Skeletal muscle satellite cell (primary cell): Measurements from ENCODE around the gene APIP.

Experiments
- H3K27me3 ChIP-seq: 2 replicates; pipeline ENCODE4 v1.7.0; 2013; ENCODE audit warnings: low read length; ENCODE audit not compliant: control insufficient read depth, insufficient read depth
- H3K36me3 ChIP-seq: 2 replicates; pipeline ENCODE4 v1.7.0; 2013; ENCODE audit warnings: mild to moderate bottlenecking, control low read depth, low read length; ENCODE audit not compliant: insufficient read depth
- H3K4me1 ChIP-seq: 2 replicates; pipeline ENCODE4 v1.7.0; 2013; ENCODE audit warnings: low read length; ENCODE audit not compliant: control insufficient read depth, insufficient read depth
- H3K4me2 ChIP-seq: 2 replicates; pipeline ENCODE4 v1.7.0; 2013; ENCODE audit warnings: mild to moderate bottlenecking, low read length
- H3K4me3 ChIP-seq: 2 replicates; pipeline ENCODE4 v1.7.0; 2013; ENCODE audit warnings: low read length
- H3K9ac ChIP-seq: 2 replicates; pipeline ENCODE4 v1.7.0; 2013; ENCODE audit warnings: mild to moderate bottlenecking, low read depth, low read length, moderate library complexity
- H3K9me3 ChIP-seq: replicated peaks from 2 replicates; pipeline ENCODE4 v1.7.0; 2013; ENCODE audit warnings: mild to moderate bottlenecking, control low read depth, low read length

APIP gene

GRCh38 chr11:34941688-34942087 lies 25.5 kb upstream of the APIP start:
- Histone ChIP-seq H3K9me3 (peaks cover 3% of the 10 kb centered on the region), H3K36me3 (no peaks in the 10 kb centered on the region), H3K27me3 (no peaks in the 10 kb centered on the region), H3K4me2 (no peak overlapping the region), H3K4me3 (no peak overlapping the region), H3K4me1 (no peaks in the 10 kb centered on the region), H3K9ac (no peak overlapping the region)

DNA sequence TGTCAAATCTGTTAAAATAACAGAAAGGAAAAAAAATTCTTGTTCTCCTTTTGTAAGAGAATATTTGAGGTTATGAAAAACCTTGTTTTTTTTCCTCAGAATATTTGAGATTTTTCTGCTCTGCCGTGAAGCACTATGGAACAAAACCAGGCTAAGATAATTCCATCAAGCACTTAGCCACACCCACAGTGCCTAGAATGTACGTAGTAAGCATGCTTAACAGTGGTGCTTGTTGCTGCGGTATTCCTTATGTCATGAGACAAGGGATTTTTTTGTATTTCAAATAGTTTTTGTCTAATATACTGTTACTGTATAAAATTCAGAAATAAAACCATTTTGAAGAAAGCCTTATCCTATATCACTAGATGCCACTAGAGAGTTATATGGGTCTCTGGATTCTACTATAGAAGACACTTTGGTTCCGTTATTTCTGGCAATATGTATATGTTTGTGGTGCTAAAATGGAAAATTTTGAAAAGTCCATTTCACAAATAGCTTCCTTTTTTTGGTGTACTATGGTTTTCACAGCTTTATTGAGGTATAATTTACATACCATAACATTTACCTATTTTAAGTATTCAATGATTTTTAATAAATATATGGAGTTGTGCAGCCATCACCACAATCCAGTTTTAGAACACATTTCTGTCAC lies 24.0 kb upstream of the APIP start:
- Histone ChIP-seq H3K4me2 (no peak overlapping the region), H3K4me1 (no peaks in the 10 kb centered on the region), H3K36me3 (no peaks in the 10 kb centered on the region), H3K4me3 (no peak overlapping the region), H3K9me3 (peaks cover 3% of the 10 kb centered on the region), H3K27me3 (no peaks in the 10 kb centered on the region), H3K9ac (peak overlapping the region; percentile 3)

GRCh38 chr11:34938611-34939010 lies 22.4 kb upstream of the APIP start:
- no peaks in the 10 kb centered on the region for H3K9me3 ChIP-seq

GRCh38 chr11:34936945-34937629 lies 20.9 kb upstream of the APIP start:
- H3K4me2 ChIP-seq: no peak overlapping the region
- no peaks in the 10 kb centered on the region for H3K4me1 ChIP-seq
- no peaks in the 10 kb centered on the region for H3K9me3 ChIP-seq
- no peaks in the 10 kb centered on the region for H3K27me3 ChIP-seq
- H3K36me3 ChIP-seq: peaks cover 10% of the 10 kb centered on the region
- no peak overlapping the region for H3K9ac ChIP-seq
- no peak overlapping the region for H3K4me3 ChIP-seq

More at GRCh38 chr11:34938611-34939010, 22.4 kb upstream of the APIP start:
- no peaks in the 10 kb centered on the region for H3K36me3 ChIP-seq
- no peaks in the 10 kb centered on the region for H3K4me1 ChIP-seq
- H3K27me3 ChIP-seq: no peaks in the 10 kb centered on the region
- H3K4me3 ChIP-seq: no peak overlapping the region
- H3K9ac ChIP-seq: no peak overlapping the region
- H3K4me2 ChIP-seq: no peak overlapping the region

DNA sequence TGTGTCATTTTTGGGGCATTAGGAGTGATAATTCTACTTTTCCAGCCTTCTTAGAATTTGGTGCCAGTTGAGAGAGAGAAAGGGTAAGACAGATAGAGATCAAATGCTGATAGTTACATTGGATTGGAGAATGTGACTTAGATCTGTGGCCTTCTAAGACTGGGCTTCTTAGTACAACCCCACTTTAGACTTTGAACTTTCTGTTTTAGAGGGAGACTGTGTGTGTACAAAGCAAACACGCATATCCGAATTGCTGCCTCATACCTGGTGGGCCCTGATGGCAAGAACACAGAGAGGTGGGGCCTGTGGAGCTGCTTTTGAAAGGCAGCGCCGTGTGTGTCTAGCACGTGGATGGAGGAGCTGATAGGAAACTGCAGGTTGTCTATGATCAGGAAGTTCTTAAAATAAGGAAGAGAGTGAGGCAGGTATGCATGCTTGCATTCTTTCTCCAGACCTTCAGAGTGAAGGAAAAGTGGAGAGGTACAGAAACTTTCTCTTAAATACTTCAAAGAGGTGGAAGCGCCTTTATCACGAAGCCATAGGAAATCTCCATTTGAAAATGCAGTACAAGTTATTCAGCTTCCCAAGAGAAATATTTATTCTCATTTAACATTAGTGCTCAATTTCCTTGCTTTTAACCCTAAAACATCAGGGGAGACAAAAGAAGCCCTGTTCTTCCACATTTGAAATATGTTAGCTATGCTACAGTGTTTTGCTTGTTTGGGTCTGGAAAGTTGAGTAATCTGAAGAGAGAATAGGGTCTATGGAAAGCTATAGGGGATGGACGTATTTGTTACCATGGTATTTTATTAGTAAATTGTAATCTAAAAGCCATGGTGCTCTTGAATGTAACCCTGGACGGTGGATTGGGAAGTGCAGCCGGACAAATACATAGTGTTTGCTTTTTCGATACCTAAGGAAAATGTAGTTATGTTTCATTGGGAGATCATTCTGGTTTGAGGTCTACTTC lies 13.9 kb upstream of the APIP start:
- Histone ChIP-seq H3K4me1 (peaks cover 23% of the 10 kb centered on the region), H3K9me3 (no peaks in the 10 kb centered on the region), H3K4me2 (no peak overlapping the region), H3K4me3 (no peak overlapping the region), H3K36me3 (peaks cover 11% of the 10 kb centered on the region), H3K27me3 (no peaks in the 10 kb centered on the region), H3K9ac (no peak overlapping the region)

GRCh38 chr11:34928960-34929680 lies 12.9 kb upstream of the APIP start:
- Histone ChIP-seq H3K36me3 (peaks cover 11% of the 10 kb centered on the region), H3K9ac (no peak overlapping the region), H3K27me3 (no peaks in the 10 kb centered on the region), H3K4me1 (peaks cover 23% of the 10 kb centered on the region), H3K9me3 (no peaks in the 10 kb centered on the region), H3K4me3 (no peak overlapping the region), H3K4me2 (no peak overlapping the region)

GRCh38 chr11:34928268-34928959 lies 12.2 kb upstream of the APIP start:
- Histone ChIP-seq H3K4me3 (no peak overlapping the region), H3K27me3 (no peaks in the 10 kb centered on the region), H3K9ac (no peak overlapping the region), H3K4me1 (peaks cover 23% of the 10 kb centered on the region), H3K9me3 (no peaks in the 10 kb centered on the region), H3K36me3 (peaks cover 11% of the 10 kb centered on the region), H3K4me2 (no peak overlapping the region)

GRCh38 chr11:34926831-34927132 lies 10.6 kb upstream of the APIP start:
- Histone ChIP-seq H3K4me2 (peak overlapping the region; percentile 41), H3K9me3 (no peaks in the 10 kb centered on the region), H3K4me3 (no peak overlapping the region), H3K27me3 (no peaks in the 10 kb centered on the region), H3K36me3 (no peaks in the 10 kb centered on the region), H3K9ac (peak overlapping the region; percentile 43), H3K4me1 (peaks cover 23% of the 10 kb centered on the region)

DNA sequence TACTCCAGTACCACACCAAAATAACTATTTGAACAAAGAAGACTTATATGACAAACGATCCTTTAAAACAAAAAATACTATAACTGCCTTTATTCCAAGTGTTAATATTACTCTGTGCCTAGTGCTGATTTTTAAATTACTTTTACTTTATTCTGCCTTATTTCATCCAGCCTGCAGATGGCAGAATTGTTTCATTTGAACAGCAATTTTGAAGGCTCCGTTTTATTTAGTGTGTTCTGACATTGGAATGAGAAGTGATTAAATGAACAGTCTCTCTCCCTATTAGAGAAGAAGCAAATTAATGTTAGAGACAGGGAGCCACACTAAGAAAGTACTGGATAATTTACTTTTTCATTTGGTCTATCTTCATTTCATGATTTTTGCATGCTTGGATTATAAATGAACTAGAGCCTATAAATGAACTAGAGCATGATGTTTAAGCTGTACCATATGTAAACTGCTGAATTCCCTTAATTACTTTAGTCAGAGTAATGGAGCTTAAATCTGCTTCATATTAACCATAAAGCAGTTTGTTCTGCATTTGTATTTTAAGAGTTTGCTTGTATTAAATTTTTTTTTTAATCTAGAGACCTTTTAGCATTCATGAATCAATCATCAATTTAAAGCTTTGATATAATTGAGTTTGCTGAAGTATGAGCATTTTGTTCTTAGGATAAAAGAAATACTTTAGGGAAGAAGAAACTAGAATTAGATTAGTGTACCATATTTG lies 10.1 kb upstream of the APIP start:
- Histone ChIP-seq H3K36me3 (no peaks in the 10 kb centered on the region), H3K4me1 (peaks cover 23% of the 10 kb centered on the region), H3K9ac (peak overlapping the region; percentile 43), H3K9me3 (no peaks in the 10 kb centered on the region), H3K27me3 (no peaks in the 10 kb centered on the region), H3K4me2 (peak overlapping the region; percentile 41), H3K4me3 (no peak overlapping the region)

- H3K4me1 ChIP-seq: peaks cover 23% of the 10 kb centered on the region
- no peak overlapping the region for H3K4me2 ChIP-seq
- no peaks in the 10 kb centered on the region for H3K27me3 ChIP-seq
- H3K36me3 ChIP-seq: peaks cover 3% of the 10 kb centered on the region
- no peak overlapping the region for H3K9ac ChIP-seq
- H3K4me3 ChIP-seq: no peak overlapping the region
- no peaks in the 10 kb centered on the region for H3K9me3 ChIP-seq
These were observed 8.5 kb upstream of the APIP start for GRCh38 chr11:34924714-34925113.
